Peyer's patch (tissue), 4 donors: ENCODE results near the gene KCNMA1. TPM values are rescaled to one million over a fixed set of nuclear protein-coding genes. Genes with fewer than 3 reads are reported as not detected.

ENCODE experiments used
- DNase-seq, 3 donors: peaks; one replicate each; pipeline ENCODE4 v3.0.0-alpha.2; 2017 to 2019
- H3K27ac ChIP-seq, 4 donors: fragments of 200-600 bp; sonication (generic); one replicate each; pipeline ENCODE4 v1.5.1; 2016 to 2019
- H3K27me3 ChIP-seq, 2 donors: fragments of 200-600 bp; sonication (generic); one replicate each; pipeline ENCODE4 v1.5.1; 2019
- H3K36me3 ChIP-seq, 3 donors: fragments of 200-600 bp; sonication (generic); one replicate each; pipeline ENCODE4 v1.5.1; 2016 to 2019
- H3K4me1 ChIP-seq, 4 donors: fragments of 200-600 bp; sonication (generic); one replicate each; pipeline ENCODE4 v1.5.1; 2016 to 2019
- H3K4me3 ChIP-seq, 4 donors: fragments of 200-600 bp; sonication (generic); 1 replicate in 3 of 4; 2 replicates in 1 of 4; pipeline ENCODE4 v1.5.1; 2016 to 2019; ENCODE audit warnings: mild to moderate bottlenecking in 1 of 4
- H3K9me3 ChIP-seq, 4 donors: fragments of 200-600 bp; sonication (generic); one replicate each; pipeline ENCODE4 v1.5.1; 2016 to 2019; ENCODE audit warnings: mild to moderate bottlenecking in 1 of 4
- CTCF ChIP-seq, 6 experiments: fragments of 450-650 bp in 4 of 6; fragments of 200-600 bp in 2 of 6; sonication (generic) in 1 of 6; IDR thresholded peaks; one replicate each; pipeline ENCODE4 v1.5.1; 2017 to 2019; ENCODE audit warnings: antibody characterized with exemption in 6 of 6, mild to moderate bottlenecking in 3 of 6, moderate library complexity in 1 of 6
- POLR2A ChIP-seq, 2 donors: fragments of 450-650 bp; IDR thresholded peaks; one replicate each; pipeline ENCODE4 v1.5.1; 2017; ENCODE audit warnings: antibody characterized with exemption in 2 of 2, mild to moderate bottlenecking in 2 of 2, moderate library complexity in 2 of 2
- total RNA-seq, 4 donors: library from RNA; depleted of rRNA; stranded (reverse); fragments of >200 nt; gene quantifications; one replicate each; pipeline ENCODE4 v1.1.0, GENCODE V29; 2016

KCNMA1 gene
- total RNA-seq, 4 donors from 2014 or later: 17.8 to 29.1 (median 23.9) TPM

- Histone ChIP-seq H3K27me3 (no peaks in the 10 kb centered on the region), H3K36me3 (no peaks in the 10 kb centered on the region), H3K4me3 (no peak overlapping the region), H3K4me1 (peaks cover 0 to 7% (median 0%) of the 10 kb centered on the region in 4 donors), H3K27ac (no peak overlapping the region), H3K9me3 (no peaks in the 10 kb centered on the region)
- DNase-seq: no peak
- TF ChIP-seq CTCF (IDR thresholded peaks at IDR 0.05) (no peak), POLR2A (IDR thresholded peaks at IDR 0.05) (no peak)
These were observed 158.6 kb downstream of the KCNMA1 start for GRCh38 chr10:77478962-77479359.

- no peak overlapping the region for H3K27ac ChIP-seq
- H3K4me1 ChIP-seq: peaks cover 0 to 7% (median 0%) of the 10 kb centered on the region in 4 donors
- no peaks in the 10 kb centered on the region for H3K9me3 ChIP-seq
- H3K36me3 ChIP-seq: no peaks in the 10 kb centered on the region
- no peaks in the 10 kb centered on the region for H3K27me3 ChIP-seq
- DNase-seq: no peak
- TF ChIP-seq CTCF (IDR thresholded peaks at IDR 0.05) (no peak), POLR2A (IDR thresholded peaks at IDR 0.05) (no peak)
- H3K4me3 ChIP-seq: no peak overlapping the region
These were observed 159.2 kb downstream of the KCNMA1 start for GRCh38 chr10:77478247-77478961.

DNA sequence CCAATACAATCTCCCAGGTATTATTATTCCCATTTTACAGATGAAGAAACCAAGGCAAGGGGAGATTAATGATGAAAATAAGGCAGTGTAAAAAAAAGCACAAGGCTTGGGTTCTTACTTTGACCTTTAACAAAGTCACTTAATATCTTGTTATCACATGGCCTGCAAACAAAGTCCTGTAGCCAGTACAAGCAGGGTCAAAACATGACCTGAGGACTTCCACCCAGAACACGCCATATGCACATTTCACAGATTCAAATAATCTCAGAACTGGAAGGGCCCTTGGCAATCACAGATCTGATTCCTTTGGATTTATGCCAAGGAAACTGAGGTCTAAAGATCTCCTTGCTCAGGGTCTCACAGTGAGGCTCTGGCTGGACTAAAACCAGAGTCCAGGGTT is 162.1 kb downstream of the KCNMA1 start:
- no peaks in the 10 kb centered on the region for H3K36me3 ChIP-seq
- H3K4me1 ChIP-seq: peaks cover 0 to 4% (median 0%) of the 10 kb centered on the region in 4 donors
- no peaks in the 10 kb centered on the region for H3K9me3 ChIP-seq
- TF ChIP-seq POLR2A (IDR thresholded peaks at IDR 0.05): no peak
- no peak for TF ChIP-seq CTCF (IDR thresholded peaks at IDR 0.05)
- no peak overlapping the region for H3K4me3 ChIP-seq
- DNase-seq: no peak
- H3K27ac ChIP-seq: no peak overlapping the region
- no peaks in the 10 kb centered on the region for H3K27me3 ChIP-seq

DNA sequence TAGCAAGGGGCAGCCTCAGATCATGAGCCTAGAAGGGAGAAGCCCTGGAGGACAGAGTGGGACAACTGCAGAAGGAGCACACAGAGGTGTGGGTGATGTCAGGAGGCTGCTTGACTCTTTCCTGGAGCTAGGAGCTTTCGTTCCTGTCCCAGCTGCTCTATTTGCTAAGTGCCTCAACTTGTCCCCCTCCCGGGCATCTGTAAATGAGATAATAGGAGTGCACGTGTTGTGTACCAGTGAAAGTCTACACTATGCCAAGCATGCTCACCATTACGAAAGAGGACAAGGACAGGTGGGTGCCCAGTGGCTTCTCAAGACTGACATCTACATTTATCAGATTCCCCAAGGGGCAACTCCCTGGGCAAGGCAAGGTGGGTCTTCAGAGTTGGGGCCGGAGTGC is 162.7 kb downstream of the KCNMA1 start:
- Histone ChIP-seq H3K36me3 (no peaks in the 10 kb centered on the region), H3K4me3 (no peak overlapping the region), H3K27me3 (no peaks in the 10 kb centered on the region), H3K27ac (no peak overlapping the region), H3K4me1 (no peaks in the 10 kb centered on the region), H3K9me3 (no peaks in the 10 kb centered on the region)
- no peak for TF ChIP-seq POLR2A (IDR thresholded peaks at IDR 0.05)
- TF ChIP-seq CTCF (IDR thresholded peaks at IDR 0.05): no peak
- DNase-seq: no peak

- H3K36me3 ChIP-seq: no peaks in the 10 kb centered on the region
- H3K4me3 ChIP-seq: no peak overlapping the region
- no peak overlapping the region for H3K27ac ChIP-seq
- no peaks in the 10 kb centered on the region for H3K9me3 ChIP-seq
- TF ChIP-seq CTCF (IDR thresholded peaks at IDR 0.05) (no peak), POLR2A (IDR thresholded peaks at IDR 0.05) (no peak)
- no peaks in the 10 kb centered on the region for H3K27me3 ChIP-seq
- DNase-seq: no peak
- H3K4me1 ChIP-seq: no peaks in the 10 kb centered on the region
These were observed 163.2 kb downstream of the KCNMA1 start for GRCh38 chr10:77474386-77474785.
